Activated CD4-positive, alpha-beta T cell treated with anti-CD3 and anti-CD28 coated beads, Interleukin-2, amount 50 U/mL, for 1 hour (primary cell): ENCODE data around the gene TLN1.

Experiments
- DNase-seq: peaks from one replicate; pipeline ENCODE4 v3.0.0-alpha.2; 2020

The TLN1 gene

GRCh38 chr9:35660966-35661415 is 71.0 kb downstream of the TLN1 start:
- DNase-seq, result no peak

- DNase-seq, result no peak
Observed at GRCh38 chr9:35659340-35659739, 72.7 kb downstream of the TLN1 start.

GRCh38 chr9:35658968-35659220 is 73.1 kb downstream of the TLN1 start:
- no peak for DNase-seq

- peak; percentile 81 for DNase-seq
Observed at GRCh38 chr9:35658137-35658967, 73.6 kb downstream of the TLN1 start, which contains the start of gene CCDC107. CCDC107 (plus strand) TSS chr9:35658292; CDS start chr9:35658380, 88 bp downstream.

GRCh38 chr9:35657546-35658136 is 74.4 kb downstream of the TLN1 start, which contains the start of gene RMRP:
RMRP (minus strand) TSS chr9:35658019.
- peak; percentile 76 for DNase-seq

GRCh38 chr9:35656831-35657545 is 75.0 kb downstream of the TLN1 start:
- DNase-seq, result no peak

GRCh38 chr9:35656348-35656747 is 75.6 kb downstream of the TLN1 start:
- no peak for DNase-seq

- DNase-seq, result no peak
Observed at GRCh38 chr9:35653611-35654010, 78.4 kb downstream of the TLN1 start.

- no peak for DNase-seq
Observed at GRCh38 chr9:35652829-35653209, 79.2 kb downstream of the TLN1 start.

- no peak for DNase-seq
Observed at GRCh38 chr9:35651956-35652828, 79.8 kb downstream of the TLN1 start.

GRCh38 chr9:35650341-35651158 is 81.4 kb downstream of the TLN1 start, which contains the start of gene SIT1:
SIT1 (minus strand) TSS chr9:35650931; CDS start chr9:35650853, 78 bp downstream.
- DNase-seq, result no peak

- DNase-seq, result peak; percentile 35
Observed at GRCh38 chr9:35649431-35650340, 82.3 kb downstream of the TLN1 start.
